Measurements from ENCODE around the gene OLFM1.
A peak's percentile ranks its signal among the peaks of the same experiment; 100 is the strongest.

OLFM1 gene

DNA sequence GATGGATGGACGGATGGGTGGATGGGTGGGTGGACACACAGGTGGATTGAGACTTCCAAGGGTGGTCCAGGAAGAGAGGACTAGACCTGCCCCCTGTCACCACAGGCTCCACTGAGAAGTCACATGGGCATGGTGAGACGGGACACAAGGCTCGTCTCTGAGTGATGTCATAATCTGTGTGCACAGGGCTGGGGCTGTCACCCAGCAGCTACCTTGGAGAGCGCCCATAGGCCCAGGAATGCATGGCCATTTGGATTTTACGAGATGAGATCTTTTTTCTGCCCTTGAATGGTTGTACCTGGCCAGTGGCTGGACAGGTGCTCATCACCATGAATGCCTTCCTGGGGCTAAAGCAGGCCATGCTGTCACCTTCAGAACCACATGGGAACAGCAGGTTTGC, 3.1 kb downstream of the OLFM1 start:
- no peak for DNase-seq

DNA sequence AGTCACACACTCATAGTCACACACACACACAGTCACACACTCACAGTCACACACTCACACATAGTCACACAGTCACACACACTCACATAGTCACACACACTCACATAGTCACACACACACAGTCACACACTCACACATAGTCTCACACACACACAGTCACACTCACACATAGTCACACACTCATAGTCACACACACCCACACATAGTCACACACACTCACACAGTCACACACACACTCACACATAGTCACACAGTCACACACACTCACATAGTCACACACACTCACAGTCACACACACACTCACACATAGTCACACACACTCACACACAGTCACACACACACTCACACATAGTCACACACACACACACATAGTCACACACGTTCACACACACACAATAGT, 4.1 kb downstream of the OLFM1 start:
- DNase-seq: no peak

DNA sequence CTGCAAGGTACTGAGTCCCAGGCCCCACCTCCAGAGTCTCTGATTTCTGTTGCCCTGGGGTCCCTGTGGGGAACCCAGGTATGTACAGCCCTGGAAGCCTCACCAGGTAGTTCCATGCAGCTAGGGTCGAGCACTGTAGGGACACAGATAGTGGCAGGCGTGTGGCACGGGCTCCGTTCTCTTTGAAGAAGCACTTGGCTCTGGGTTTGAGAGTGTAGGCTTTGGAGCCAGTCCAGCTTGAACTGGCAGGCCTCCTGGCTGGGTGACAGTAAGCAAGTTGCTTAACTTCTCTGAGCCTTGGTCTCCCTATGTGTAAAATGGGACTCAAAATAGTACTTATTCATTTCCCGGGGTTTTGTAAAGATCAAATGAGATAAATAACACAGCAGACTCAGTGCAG, 5.6 kb downstream of the OLFM1 start:
- DNase-seq: no peak

DNA sequence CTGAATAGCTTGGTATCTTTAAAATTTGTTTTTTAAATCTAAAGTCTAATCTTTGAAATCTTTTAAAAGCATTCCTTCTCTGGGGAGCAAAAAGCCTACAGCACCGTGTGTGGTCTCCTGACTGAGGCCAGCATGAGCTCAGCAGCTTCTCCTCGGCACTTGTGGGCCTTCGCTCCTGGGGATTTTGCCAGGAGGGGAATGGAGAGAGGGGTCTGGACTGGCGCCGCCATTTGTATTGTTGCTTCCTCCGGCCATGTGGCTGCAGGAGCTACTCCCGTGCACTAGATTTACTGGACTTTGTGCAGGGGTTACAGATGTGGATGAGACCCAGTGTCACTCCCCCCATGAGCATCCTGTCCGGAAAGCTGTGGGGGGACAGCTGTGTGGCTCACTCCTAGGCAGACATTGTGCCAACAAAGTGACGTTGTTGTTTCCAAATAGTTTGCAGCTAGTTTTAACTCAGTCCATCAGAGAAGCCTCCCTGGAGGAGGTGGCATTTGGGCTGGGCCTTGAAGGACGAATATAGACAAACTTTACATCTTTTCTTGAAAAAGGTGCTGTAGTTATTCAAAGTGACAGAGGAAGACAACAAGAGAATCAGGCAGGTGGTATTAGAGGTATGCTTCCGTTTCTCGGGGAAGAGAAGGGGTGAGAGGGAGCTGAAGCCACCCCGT, 6.6 kb downstream of the OLFM1 start:
- DNase-seq: no peak

DNA sequence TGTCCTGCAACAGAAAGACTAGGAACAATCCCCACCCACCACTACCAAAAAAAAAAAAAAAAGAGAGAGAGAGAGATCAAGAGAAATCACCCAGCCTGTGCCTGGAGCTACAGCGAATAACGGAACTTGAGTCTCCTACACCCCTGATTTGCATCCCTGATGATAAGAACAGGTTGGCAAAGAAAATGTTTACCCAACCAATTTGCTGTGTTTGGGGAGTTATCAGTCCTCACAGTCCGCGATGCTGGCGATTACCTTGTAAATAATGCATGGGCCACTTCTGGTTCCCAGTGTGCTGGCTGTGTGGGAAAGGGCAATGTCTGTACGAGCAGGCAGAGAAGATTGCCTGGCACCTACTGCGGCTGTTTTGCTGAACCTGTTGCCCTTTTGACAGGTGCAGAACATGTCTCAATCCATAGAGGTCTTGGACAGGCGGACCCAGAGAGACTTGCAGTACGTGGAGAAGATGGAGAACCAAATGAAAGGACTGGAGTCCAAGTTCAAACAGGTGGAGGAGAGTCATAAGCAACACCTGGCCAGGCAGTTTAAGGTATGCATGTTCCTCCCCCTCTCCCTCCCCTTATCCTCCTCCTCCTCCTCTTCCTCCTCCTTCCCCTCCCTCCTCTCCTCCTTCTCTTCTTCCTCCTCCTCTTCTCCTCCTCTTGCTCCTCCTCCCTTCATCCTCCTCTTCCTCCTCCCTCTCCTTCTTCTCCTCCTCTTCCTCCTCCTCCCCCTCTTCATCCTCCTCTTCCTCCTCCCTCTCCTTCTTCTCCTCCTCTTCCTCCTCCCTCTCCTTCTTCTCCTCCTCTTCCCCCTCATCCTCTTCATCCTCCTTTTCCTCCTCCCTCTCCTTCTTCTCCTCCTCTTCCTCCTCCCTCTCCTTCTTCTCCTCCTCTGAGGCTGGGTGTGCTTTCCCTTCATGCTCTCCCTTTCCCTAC, 8.3 kb downstream of the OLFM1 start:
- no peak for DNase-seq

DNA sequence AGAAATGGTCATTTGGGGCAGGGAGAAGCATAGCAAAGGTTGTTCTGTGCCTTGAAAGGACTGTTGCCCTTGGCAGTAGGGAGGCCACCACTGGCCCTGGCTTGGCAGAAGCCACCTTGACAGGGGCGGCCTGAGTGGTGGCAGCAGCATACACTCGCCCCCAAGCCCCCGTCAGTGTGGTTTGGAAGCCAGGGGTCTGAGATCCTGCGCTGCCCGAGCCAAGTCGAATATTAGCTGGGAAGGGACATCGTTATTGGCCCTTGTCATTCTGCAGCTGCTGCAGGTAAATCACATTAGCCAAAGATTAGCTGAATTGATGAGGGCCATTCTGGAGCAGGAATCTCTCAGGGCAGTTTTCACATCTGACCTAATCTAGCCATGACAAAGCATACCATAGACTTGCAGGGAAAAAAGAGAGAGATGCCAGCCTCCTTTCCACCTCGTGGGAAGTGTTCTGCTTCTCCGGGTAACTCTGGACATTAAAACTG, 9.0 kb downstream of the OLFM1 start:
- no peak for DNase-seq

DNA sequence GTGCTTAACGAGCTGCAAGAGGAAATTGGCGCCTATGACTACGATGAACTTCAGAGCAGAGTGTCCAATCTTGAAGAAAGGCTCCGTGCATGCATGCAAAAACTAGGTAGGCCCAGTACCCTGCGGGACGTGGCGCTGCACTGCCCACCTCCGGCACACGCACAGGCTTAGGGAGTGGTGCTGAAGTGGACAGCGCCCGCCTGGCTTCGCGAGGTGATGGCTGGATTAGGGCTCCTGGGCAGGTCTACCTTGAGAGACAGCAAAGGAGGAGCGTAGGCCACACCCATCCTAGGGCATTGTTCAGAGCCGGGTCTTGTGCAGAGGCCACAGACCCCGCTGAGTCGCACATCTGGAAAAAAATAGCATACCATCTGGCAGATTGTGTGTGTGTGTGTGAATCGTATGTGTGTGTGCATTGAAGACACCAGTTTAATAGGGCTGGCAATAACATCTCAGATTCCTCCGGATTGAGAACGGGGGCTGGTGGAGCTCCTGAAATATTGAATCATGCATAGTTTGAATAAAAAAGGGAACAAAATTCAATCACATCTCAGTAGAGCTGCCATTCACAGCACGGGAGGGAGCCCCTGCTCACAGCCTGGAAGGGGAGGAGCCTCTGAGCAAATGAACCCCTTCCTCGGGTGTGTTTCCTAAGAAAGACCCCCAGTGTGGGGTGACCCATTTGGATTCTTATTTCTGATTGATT, 11.1 kb downstream of the OLFM1 start:
- DNase-seq: no peak

DNA sequence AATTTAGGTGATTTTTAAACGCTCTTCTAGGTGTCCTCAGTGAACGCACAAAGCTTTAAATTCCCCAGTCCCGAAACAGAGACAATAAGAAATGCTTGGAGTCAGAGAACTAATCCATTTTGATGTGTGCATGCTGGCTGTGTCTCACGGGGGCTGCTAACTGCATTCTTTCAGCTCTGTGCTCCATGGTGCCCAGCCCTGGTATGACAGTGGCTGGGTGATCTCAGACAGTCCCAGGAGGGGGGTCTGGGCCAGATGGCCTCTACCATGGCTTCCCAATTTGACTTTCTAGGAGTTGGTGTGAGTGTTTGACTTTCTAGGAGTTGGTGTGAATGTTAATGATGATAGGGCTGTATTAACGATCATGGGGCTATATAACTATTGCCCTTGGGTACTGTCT, 12.1 kb downstream of the OLFM1 start:
- DNase-seq: no peak

DNA sequence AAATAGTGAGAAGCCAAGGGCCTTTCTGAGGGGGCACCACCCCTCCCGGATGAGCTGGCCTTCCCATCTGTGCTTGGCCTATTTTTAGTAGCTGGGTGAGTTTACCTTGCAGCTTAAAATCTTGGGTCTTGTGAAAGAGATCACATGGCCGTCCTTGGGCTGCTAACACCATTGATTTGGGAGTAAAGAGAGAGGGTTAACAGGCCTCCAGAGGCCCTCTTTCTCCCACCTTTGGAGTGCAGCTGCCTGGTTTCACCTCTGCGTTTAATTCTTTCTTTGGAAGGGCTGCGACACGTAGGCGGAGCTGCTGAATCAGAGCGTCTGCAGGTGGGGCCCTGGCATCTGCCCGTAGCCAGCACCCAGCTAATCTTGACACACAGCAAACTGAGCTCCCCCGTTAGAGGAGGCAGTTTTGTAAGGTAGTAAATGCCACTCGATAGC, 12.8 kb downstream of the OLFM1 start:
- DNase-seq: peak in 1 of 2 experiments; percentile 54

DNA sequence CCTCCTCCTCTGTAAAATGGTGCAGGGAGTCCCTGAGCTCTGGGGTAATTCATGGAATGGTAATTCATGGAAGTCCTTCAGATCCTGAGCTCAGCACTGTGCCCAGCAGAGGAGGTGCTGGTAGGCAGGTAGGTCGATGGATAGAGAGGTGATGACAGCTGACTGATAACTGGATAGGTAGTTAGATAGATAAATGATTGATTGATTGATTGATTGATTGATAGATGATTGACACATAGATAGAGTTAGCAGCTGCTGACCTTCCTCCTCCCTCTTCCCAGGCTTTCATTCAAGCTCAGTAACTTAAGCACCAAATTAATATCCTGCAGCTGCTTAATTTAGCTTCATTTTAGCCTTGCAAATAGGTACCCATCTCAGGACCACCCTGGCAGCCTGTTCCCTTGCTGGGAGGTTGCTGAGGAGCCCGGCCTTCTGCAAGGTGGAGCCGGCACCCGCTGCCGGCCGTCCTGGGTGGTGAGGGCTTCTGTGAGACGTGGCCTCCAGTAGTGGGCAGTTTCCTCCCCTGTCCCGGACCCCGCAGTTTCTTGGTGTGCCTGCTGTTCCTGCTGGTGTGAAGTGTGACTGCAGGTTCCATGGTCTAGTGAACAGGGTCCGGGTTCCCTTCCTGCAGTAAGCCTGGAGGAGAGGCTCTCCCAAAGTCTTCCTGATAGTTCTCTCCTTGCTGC, 13.4 kb downstream of the OLFM1 start:
- DNase-seq: no peak

DNA sequence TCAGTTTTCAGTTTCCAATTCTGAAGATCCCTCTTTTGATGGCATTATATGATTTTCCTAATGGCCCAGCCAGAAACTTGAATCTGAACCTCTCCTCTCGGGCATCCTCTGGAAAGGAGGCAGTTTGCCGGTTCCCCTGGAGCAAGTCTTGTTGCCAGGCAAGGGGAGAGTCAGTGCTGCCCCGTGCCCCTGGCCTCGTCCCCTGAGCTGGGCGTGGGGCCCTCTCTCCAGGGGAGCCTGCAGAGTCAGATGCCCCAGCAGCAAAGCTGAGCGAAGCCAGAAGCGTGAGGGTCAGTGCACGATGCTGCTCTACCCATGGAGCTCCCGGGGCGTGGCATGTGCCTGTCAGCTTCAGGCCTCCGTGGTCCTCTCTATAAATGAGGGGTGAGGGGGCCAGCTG, 14.0 kb downstream of the OLFM1 start:
- no peak for DNase-seq

DNA sequence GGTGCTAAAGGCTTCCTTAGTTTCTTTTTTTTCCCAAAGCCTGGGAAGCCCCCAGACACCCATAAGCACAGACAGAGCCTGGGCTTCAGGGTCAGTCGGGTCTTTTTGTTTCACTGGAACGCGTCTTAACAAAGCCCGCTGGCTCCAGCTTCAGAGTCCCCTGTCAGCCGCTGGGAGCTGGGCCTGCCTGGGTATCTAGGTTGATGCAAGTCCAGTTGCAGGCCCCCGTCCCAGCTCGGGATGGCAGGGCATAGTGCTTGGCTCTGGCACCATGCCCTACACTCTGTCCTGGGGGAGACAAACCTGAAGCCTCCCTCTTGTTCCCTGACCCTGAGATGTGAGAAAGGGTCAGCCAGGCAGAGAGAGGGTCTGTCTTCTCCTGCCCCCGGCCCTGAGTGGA, 14.5 kb downstream of the OLFM1 start:
- no peak for DNase-seq

DNA sequence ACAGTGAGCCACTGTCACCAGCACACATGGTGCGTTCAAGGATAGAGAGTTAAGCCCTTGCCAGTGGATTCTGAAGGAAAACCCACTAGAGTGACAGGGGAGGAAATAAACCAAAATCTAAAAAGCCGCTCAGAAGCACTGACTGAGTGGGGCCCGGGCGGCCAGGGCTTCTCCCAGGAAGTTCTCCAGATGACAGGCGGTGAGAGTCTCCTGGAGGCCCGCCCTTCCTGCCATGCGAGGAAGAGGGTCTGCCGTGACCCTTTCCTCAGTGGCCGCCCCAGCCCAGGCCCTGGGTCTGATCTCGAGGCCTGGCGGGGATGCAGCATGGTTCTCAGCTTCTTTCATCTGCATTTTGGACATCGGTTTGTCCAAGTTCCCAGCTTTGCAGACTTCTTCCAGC, 14.9 kb downstream of the OLFM1 start:
- no peak for DNase-seq

DNA sequence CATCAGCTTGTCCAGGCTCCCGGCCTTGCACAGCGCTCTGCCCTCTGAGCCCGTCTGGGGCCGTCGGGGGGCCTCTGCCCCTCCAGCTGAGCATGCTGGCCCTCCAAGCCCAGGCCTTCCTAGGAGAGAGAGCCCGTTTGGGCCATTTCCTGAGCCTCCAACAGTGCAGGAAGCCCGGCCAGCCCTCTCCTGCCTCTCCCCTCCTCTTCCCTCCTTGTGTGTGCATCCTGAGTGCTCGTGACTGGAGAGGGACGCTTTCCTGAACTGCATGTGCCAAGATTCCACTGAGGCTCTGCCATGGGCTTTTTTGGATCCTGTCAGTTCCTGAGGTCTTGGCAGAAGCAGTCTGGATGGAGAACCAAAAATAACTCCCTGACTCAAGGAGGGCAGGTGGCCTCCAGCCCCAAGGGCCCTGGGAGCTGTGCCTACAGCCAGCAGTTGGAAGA, 15.6 kb downstream of the OLFM1 start:
- no peak for DNase-seq

DNA sequence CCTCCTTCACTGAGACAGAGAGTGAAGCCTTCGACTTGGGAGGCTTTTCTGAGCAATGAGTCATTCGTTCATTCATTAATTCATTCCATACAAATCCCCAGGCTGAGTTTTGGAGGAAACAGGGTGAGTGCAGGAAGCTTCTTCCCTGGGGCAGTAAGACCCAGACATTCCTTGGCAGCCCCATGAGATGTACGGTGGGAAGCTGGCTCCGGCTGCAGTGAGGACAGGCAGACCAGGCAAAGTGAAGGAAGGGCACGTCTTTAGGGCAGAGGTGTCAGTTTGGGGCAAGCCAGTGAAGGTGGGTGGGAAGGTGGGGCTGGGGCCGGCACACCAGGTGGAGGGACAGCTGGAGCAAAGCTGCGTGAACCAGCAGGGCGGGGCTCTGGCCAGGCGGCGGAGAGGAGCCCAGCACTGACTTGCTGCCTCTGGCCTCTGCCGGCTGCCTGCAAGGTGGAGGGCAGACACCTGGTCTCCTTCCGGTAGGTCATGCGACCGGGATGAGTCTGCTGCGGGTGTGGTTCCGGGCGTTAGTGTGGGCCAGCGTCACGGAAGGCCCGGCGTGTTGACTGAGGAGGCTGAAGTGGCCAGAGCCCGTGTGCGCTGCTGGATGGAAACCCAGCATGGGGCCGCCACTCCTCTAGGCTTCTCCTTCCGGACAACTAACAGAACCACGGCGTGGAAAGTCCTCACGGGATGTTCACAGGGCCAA, 16.6 kb downstream of the OLFM1 start:
- peak in 1 of 2 experiments; percentile 12 for DNase-seq

DNA sequence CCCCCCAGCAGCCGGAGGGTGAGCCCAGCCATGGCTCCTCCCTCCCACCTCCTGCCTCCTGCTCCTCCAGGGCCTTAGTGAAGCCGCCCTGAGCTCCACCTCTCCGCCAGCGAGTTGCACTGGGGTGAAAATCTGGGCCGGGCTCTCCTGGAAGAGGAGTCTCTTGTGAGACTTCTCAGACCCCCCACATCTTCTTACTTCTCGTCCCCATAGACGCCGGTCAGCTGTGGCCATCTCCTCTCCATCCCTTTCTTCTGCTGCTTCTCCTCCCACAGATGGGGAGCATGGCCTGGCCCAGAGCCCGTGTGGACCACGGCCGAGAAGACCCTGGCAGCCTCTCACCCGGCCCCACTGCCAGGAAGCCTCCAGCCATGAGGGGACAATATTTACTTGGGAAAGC, 17.3 kb downstream of the OLFM1 start:
- no peak for DNase-seq

DNA sequence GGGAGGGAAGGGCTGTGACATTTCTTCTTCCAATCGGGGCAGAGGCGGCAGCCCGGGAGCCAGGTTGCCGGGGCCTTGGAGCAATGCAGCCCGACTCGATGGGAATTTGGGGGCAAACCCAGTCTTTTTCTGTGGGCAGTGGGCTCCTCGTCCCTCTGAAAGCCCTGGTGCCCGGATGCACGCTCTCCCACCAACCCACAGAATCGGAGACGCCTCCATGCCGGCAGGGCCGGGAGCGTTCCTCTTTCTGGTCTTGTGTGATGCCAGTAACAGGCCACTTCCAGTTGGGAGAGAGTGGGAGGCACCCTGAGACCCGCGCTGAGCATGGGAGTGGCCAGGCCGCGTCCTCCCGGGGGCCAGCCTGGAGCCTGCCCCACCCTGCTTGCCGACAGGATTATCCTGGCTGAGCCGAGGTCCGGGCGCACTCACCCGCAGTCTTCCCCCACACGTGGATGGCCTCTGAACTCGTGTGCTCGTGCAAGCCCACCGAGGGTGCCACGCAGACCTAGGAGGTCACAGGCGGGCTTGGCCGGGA, 17.8 kb downstream of the OLFM1 start:
- no peak for DNase-seq

DNA sequence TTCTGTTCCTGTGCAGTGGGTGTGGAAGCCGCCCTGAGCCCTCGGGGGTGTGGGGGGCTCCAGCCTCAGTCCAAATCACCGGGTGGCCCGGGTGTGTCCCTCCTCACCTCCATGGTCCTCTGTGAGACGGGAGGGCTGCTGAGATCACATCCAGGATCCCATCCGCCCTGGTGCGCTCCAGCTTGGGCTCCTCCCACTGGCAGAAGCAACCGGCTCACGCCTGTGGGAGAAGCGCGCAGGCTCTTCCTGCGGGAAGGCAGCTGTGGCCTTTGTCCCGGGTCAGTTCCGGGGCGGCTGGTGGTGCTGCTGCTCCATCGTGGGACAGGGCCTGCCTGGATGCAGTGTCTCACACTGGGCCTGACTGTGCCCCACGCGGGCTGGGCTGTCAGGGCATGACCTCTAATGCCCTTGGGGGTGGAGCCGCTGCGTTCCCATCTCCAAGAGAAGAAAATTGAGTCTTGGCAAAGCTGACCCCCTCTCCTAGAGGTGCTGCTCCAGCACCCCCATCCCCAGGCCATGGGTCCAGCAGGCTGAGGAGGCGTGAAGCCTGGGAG, 18.5 kb downstream of the OLFM1 start:
- DNase-seq: no peak

DNA sequence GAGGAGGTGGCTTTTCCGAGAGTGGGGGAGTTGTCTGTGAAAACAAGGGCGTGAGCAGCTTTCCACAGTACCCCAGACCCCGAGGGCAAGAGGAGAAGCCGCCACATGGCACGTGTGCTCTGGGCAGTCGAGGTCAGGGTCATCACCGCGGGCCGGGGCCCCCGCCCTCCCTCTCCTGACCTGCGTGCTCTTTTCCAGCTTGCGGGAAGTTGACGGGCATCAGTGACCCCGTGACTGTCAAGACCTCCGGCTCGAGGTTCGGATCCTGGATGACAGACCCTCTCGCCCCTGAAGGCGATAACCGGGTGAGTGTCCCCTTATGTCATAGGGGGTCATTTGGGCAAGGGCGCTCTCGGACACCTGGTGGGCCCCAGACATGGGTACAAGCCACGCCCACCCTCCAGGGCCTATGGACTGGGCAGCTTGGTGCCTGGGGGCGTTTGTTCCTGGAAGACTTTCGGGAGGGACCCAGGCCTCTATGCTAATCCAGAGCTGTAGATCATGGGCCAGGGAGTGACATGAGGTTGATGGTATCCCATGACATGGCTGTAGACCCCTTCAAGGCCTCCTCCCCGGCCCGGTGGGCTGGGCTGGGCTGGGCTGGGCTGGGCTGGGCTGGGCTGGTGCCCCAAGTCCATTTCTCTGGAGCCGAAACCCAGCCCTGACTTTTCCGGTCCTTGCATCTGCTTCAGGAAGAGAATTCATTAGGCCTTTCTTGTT, 19.2 kb downstream of the OLFM1 start:
- no peak for DNase-seq

DNA sequence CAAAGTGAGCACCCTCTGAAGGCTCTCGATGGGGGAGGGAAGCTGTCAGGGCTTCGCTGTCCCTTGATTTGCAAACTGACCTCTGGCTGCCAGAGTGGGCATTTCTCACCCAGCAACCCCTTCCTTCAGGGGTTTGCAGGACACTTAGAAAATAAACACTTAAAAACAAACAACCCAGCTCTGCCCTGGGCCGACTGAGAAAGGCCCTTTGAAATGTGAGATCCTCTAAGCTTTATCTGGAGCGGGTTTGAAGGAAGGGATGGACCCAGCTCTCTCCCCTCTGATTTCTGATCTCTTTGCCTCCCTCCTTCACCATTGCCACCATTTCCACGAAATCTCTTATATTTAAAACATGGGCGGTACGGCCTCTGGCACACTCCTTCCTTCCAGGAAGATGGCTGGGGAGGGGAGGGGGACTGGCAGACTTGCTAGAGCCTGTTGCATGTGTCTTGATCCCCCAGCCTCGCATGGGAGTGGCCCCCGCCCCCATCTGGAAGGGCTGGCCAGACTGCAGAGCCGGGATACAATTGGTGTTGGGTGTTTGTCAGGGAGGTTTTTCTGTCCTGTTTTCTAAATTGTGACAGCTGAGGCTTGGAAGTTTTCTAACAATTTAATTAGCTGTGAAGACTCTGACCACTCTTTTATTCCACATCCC, 20.2 kb downstream of the OLFM1 start:
- DNase-seq: no peak
